ENCODE data around the gene CAMK1D. TPM values are rescaled to one million over a fixed set of nuclear protein-coding genes. Genes with fewer than 3 reads are reported as not detected.

CAMK1D gene
- polyA plus RNA-seq, 1 donor (not counting 4 experiments of a cell fraction or from before 2014, with no cell fraction given), result 0.76 TPM

- H3K4me1 ChIP-seq (ENCODE audit: control insufficient read depth, extremely low read depth, insufficient read depth, low read length), result no peaks in the 10 kb centered on the region
- FAIRE-seq (no peak), DNase-seq (ENCODE audit: low read depth, low spot score) (no peak)
- H3K36me3 ChIP-seq (ENCODE audit: control insufficient read depth in 2 of 2, extremely low read depth in 1 of 2, insufficient read depth in 2 of 2, low read length in 2 of 2), result no peaks in the 10 kb centered on the region
- H3K9ac ChIP-seq (ENCODE audit: control insufficient read depth, extremely low read depth, insufficient read depth, low read length), result no peak overlapping the region
- no peak for TF ChIP-seq EZH2 (IDR thresholded peaks at IDR 0.05; ENCODE audit: low read length)
- TF ChIP-seq CTCF (optimal IDR thresholded peaks at IDR 0.05 in 1 of 3, IDR thresholded peaks at IDR 0.05 in 1 of 3, conservative IDR thresholded peaks at IDR 0.05 in 1 of 3; ENCODE audit: extremely low read depth in 1 of 3, insufficient read depth in 2 of 3, low read length in 3 of 3), result no peak
- no peaks in the 10 kb centered on the region for H3K9me1 ChIP-seq (ENCODE audit: control insufficient read depth, extremely low read depth, insufficient read depth, low read length)
- dilution Hi-C loops (cut with MboI; ENCODE audit: extremely low pct_ligation_motif_present, low sequenced_read_pairs), result no loop called here
- H3K9me3 ChIP-seq (ENCODE audit: control insufficient read depth, low read depth, low read length), result no peaks in the 10 kb centered on the region
- H3K27ac ChIP-seq (ENCODE audit: control insufficient read depth, insufficient read depth, low read length), result no peak overlapping the region
- H2AFZ ChIP-seq (ENCODE audit: control insufficient read depth, low read length), result no peak overlapping the region
- H3K79me2 ChIP-seq (ENCODE audit: control insufficient read depth, insufficient read depth, low read length), result no peaks in the 10 kb centered on the region
- H3K4me3 ChIP-seq (ENCODE audit: control insufficient read depth in 2 of 3, extremely low read depth in 1 of 3, insufficient read depth in 2 of 3, low read depth in 1 of 3, low read length in 3 of 3), result no peak overlapping the region
- H3K4me2 ChIP-seq (ENCODE audit: control insufficient read depth, extremely low read depth, insufficient read depth, low read depth, low read length), result no peak overlapping the region
- no peaks in the 10 kb centered on the region for H4K20me1 ChIP-seq (ENCODE audit: control insufficient read depth, extremely low read depth, insufficient read depth, low read length)
- no peaks in the 10 kb centered on the region for H3K27me3 ChIP-seq (ENCODE audit: control insufficient read depth, extremely low read depth, insufficient read depth, low read length)
Observed at GRCh38 chr10:12755075-12755474, 405.7 kb downstream of the CAMK1D start.

GRCh38 chr10:12757351-12757750 is 408.0 kb downstream of the CAMK1D start:
- Histone ChIP-seq H3K27me3 (ENCODE audit: control insufficient read depth, extremely low read depth, insufficient read depth, low read length) (no peaks in the 10 kb centered on the region), H3K4me2 (ENCODE audit: control insufficient read depth, extremely low read depth, insufficient read depth, low read depth, low read length) (no peak overlapping the region), H3K36me3 (ENCODE audit: control insufficient read depth in 2 of 2, extremely low read depth in 1 of 2, insufficient read depth in 2 of 2, low read length in 2 of 2) (no peaks in the 10 kb centered on the region), H3K9me1 (ENCODE audit: control insufficient read depth, extremely low read depth, insufficient read depth, low read length) (no peaks in the 10 kb centered on the region), H3K79me2 (ENCODE audit: control insufficient read depth, insufficient read depth, low read length) (no peaks in the 10 kb centered on the region), H3K4me1 (ENCODE audit: control insufficient read depth, extremely low read depth, insufficient read depth, low read length) (no peaks in the 10 kb centered on the region), H2AFZ (ENCODE audit: control insufficient read depth, low read length) (no peak overlapping the region), H3K27ac (ENCODE audit: control insufficient read depth, insufficient read depth, low read length) (no peak overlapping the region), H4K20me1 (ENCODE audit: control insufficient read depth, extremely low read depth, insufficient read depth, low read length) (no peaks in the 10 kb centered on the region), H3K9me3 (ENCODE audit: control insufficient read depth, low read depth, low read length) (no peaks in the 10 kb centered on the region), H3K9ac (ENCODE audit: control insufficient read depth, extremely low read depth, insufficient read depth, low read length) (no peak overlapping the region), H3K4me3 (ENCODE audit: control insufficient read depth in 2 of 3, extremely low read depth in 1 of 3, insufficient read depth in 2 of 3, low read depth in 1 of 3, low read length in 3 of 3) (no peak overlapping the region)
- no peak for DNase-seq (ENCODE audit: low read depth, low spot score)
- dilution Hi-C loops (cut with MboI; ENCODE audit: extremely low pct_ligation_motif_present, low sequenced_read_pairs), result no loop called here
- FAIRE-seq, result no peak
- TF ChIP-seq CTCF (optimal IDR thresholded peaks at IDR 0.05 in 1 of 3, IDR thresholded peaks at IDR 0.05 in 1 of 3, conservative IDR thresholded peaks at IDR 0.05 in 1 of 3; ENCODE audit: extremely low read depth in 1 of 3, insufficient read depth in 2 of 3, low read length in 3 of 3) (no peak), EZH2 (IDR thresholded peaks at IDR 0.05; ENCODE audit: low read length) (no peak)

Data from keratinocyte (primary cell).